ENCODE results near the gene AATK. TPM values are rescaled to one million over a fixed set of nuclear protein-coding genes. Genes with fewer than 3 reads are reported as not detected.

Gene AATK
- total and polyA plus RNA-seq, 2 of the 13 experiments (the other 11 are each of a cell fraction or from before 2014, with no cell fraction given), result 2.9 to 8.4 TPM

DNA sequence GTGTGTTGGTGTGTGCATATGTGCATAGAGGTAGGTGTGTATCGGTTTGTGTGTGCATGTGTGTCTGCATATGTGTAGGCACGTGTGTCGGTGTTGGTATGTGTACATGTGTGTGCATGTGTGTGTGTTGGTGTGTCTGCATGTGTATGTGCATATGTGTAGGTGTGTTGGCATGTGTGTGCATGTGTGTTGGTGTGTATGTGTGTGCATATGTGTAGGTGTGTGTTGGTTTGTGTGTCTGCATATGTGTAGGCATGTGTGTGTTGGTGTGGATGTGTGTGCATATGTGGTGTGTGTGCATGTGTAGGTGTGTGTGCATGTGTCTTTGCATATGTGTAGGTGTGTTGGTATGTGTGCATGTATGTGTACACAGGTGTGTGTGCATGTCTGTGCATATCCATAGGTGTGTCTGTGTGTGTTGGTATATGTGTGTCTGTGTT lies 3.9 kb upstream of the AATK start (continued):
- 0 out of 2 replicates have a peak, but pooled peaks have one; percentile 24 for TF ChIP-seq UBTF (CRISPR knock-in tag; IDR thresholded peaks at IDR 0.05)
- 0 out of 2 replicates have a peak, but pooled peaks have one; percentile 28 for TF ChIP-seq ZMYM3 (CRISPR knock-in tag; IDR thresholded peaks at IDR 0.05)
- no peak for TF ChIP-seq NFYB (CRISPR knock-in tag; IDR thresholded peaks at IDR 0.05)
- TF ChIP-seq POLR2A (IDR thresholded peaks at IDR 0.05; ENCODE audit: insufficient read depth in 1 of 2, low read depth in 2 of 2, low read length in 2 of 2), result peak in 1 of 2 experiments; percentile 66; a peak in 3 of 4 replicates
- 0 out of 2 replicates have a peak, but pooled peaks have one; percentile 33 for TF ChIP-seq BATF2 (CRISPR knock-in tag; IDR thresholded peaks at IDR 0.05)
- TF ChIP-seq TFE3 (CRISPR knock-in tag; IDR thresholded peaks at IDR 0.05), result no peak
- no peak for TF ChIP-seq ZNF768 (CRISPR knock-in tag; IDR thresholded peaks at IDR 0.05)
- no peak for TF ChIP-seq ZNF296 (CRISPR knock-in tag; conservative IDR thresholded peaks at IDR 0.05)

GRCh38 chr17:81167638-81168037 lies 1.6 kb upstream of the AATK start:
- peaks cover 49% of the 10 kb centered on the region for H3K4me1 ChIP-seq (ENCODE audit: insufficient read depth, low read length)
- intact Hi-C loops (cut with micrococcal nuclease; ENCODE audit: unreplicated experiment), result no loop called here
- no peak for TF ChIP-seq RBAK (CRISPR knock-in tag; IDR thresholded peaks at IDR 0.05)
- no peak for TF ChIP-seq ZNF101 (CRISPR knock-in tag; IDR thresholded peaks at IDR 0.05; ENCODE audit: borderline replicate concordance, low read depth)
- no peak for TF ChIP-seq ZNF792 (CRISPR knock-in tag; IDR thresholded peaks at IDR 0.05)
- TF ChIP-seq ZFP62 (CRISPR knock-in tag; IDR thresholded peaks at IDR 0.05), result no peak
- no peak for TF ChIP-seq SRSF1 (optimal IDR thresholded peaks at IDR 0.05; ENCODE audit: low read depth, low read length)
- TF ChIP-seq ZNF83 (CRISPR knock-in tag; IDR thresholded peaks at IDR 0.05; ENCODE audit: borderline replicate concordance), result no peak
- TF ChIP-seq, protein P1, sequence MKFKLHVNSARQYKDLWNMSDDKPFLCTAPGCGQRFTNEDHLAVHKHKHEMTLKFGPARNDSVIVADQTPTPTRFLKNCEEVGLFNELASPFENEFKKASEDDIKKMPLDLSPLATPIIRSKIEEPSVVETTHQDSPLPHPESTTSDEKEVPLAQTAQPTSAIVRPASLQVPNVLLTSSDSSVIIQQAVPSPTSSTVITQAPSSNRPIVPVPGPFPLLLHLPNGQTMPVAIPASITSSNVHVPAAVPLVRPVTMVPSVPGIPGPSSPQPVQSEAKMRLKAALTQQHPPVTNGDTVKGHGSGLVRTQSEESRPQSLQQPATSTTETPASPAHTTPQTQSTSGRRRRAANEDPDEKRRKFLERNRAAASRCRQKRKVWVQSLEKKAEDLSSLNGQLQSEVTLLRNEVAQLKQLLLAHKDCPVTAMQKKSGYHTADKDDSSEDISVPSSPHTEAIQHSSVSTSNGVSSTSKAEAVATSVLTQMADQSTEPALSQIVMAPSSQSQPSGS (CRISPR knock-in tag; IDR thresholded peaks at IDR 0.05), result no peak
- TF ChIP-seq HNRNPL (IDR thresholded peaks at IDR 0.05; ENCODE audit: low read depth, low read length), result peak; percentile 89; the same call in 1 of the 2 replicates
- no peak for TF ChIP-seq ZNF576 (CRISPR knock-in tag; IDR thresholded peaks at IDR 0.05)
- no peak for TF ChIP-seq MED13 (CRISPR knock-in tag; IDR thresholded peaks at IDR 0.05)

More at GRCh38 chr17:81167638-81168037, 1.6 kb upstream of the AATK start:
- DNase-seq (ENCODE audit: low spot score) (no peak), FAIRE-seq (no peak), ATAC-seq (no peak)
- WGBS (ENCODE audit: low lambda C conversion rate), result 89% methylated on average over 7 of the region's 7 CpGs
- no peaks in the 10 kb centered on the region for H3K9me3 ChIP-seq (ENCODE audit: low read length)
- in situ Hi-C loops (cut with HindIII; ENCODE audit: extremely low pct_ligation_motif_present, low pct_unique_long_range_greater_than_20kb), result no loop called here
- no peak overlapping the region for H3K27ac ChIP-seq (ENCODE audit: extremely low read length, insufficient read depth, low read length)
- H3K79me2 ChIP-seq (ENCODE audit: insufficient read depth, low read length), result no peaks in the 10 kb centered on the region
- no peaks in the 10 kb centered on the region for H4K20me1 ChIP-seq (ENCODE audit: insufficient read depth, low read length)
- no peak overlapping the region for H2AFZ ChIP-seq (ENCODE audit: low read length)
- H3K4me2 ChIP-seq (ENCODE audit: low read depth, low read length), result no peak overlapping the region
- no TSS peak for BruUV-seq (replicated peaks)
- no peaks in the 10 kb centered on the region for H3K36me3 ChIP-seq (replicated peaks in 1 of 2; ENCODE audit: control insufficient read depth in 1 of 2, insufficient read depth in 2 of 2, low read length in 2 of 2)
- H3K4me3 ChIP-seq (replicated peaks in 1 of 3; ENCODE audit: insufficient read depth in 1 of 3, low read depth in 2 of 3, low read length in 3 of 3), result no peak overlapping the region
- 0 out of 5 replicates have a peak, but pooled peaks cover 0 to 4% of the 10 kb centered on the region in 2 experiments for H3K27me3 ChIP-seq (ENCODE audit: control insufficient read depth in 1 of 2, insufficient read depth in 2 of 2, low read length in 2 of 2)
- ChIA-PET POLR2A (interaction anchor here (0.8 to 1.4 kb wide), 2 partner anchors 34 to 37 kb away, joined by 3 to 5 read pairs; no protein-coding TSS in a partner anchor), CTCF (ENCODE audit: low intra/inter-chr PET ratio, low total read pairs) (no interaction called here)
- no peak overlapping the region for H3K9ac ChIP-seq (ENCODE audit: insufficient read depth, low read depth, low read length)

Measured in HepG2 (cell line).